HCT116 (cell line): ENCODE data around the gene S1PR3. TPM values are rescaled to one million over a fixed set of nuclear protein-coding genes. Genes with fewer than 3 reads are reported as not detected.

Source experiments
- ATAC-seq: fragments of 200-7000 bp; cut with Tn5 transposase; 2 replicates; pipeline ENCODE4 v1.9.1; 2020; ENCODE audit warnings: mild to moderate bottlenecking, moderate library complexity
- BruUV-seq: library from RNA; stranded (reverse); fragments of 400-500 nt; replicated peaks from 2 replicates; lab custom pipeline; 2021; lab: Mats Ljungman, UMichigan
- CTCF ChIA-PET: fragments of 300-600 bp; sonication (Branson Sonifier 250); formaldehyde crosslinking; loops from one replicate; lab custom pipeline; 2021; ENCODE audit warnings: antibody characterized with exemption; lab: Charles Lee
- POLR2A ChIA-PET: fragments of 300-600, 350-600 bp; sonication (Branson Sonifier 250); formaldehyde crosslinking; loops from one replicate; lab custom pipeline; 2021; ENCODE audit warnings: antibody characterized with exemption; lab: Charles Lee
- RAD21 ChIA-PET, 2 experiments: fragments of 300-600 bp; sonication (Branson Sonifier 250); formaldehyde crosslinking; loops; one replicate each; lab custom pipeline; 2023; ENCODE audit warnings: low total read pairs in 2 of 2; ENCODE audit not compliant: uncharacterized antibody in 2 of 2, unreplicated experiment in 2 of 2, low non-redundant PET in 1 of 2; lab: Charles Lee
- DNase-seq: peaks from one replicate; pipeline ENCODE4 v3.0.0-alpha.2; 2010; ENCODE audit warnings: low read depth, low spot score
- H2AFZ ChIP-seq: fragments of 200-600 bp; shearing (Covaris generic), sonication (generic); 2 replicates; pipeline ENCODE4 v1.6.1; 2017; ENCODE audit warnings: low read depth, mixed run types, mixed read lengths, antibody characterized with exemption, low read length; ENCODE audit not compliant: poor library complexity, severe bottlenecking
- H3K27ac ChIP-seq: 2 replicates; pipeline ENCODE4 v1.5.1; 2012; ENCODE audit warnings: low read depth, low read length
- H3K27me3 ChIP-seq: fragments of 200-600 bp; sonication (generic); 2 replicates; pipeline ENCODE4 v1.6.1; 2016; ENCODE audit warnings: mixed run types, low read length, mixed read lengths; ENCODE audit not compliant: insufficient read depth
- H3K36me3 ChIP-seq, 2 experiments: fragments of 200-500 bp in 1 of 2; fragments of 200-600 bp in 1 of 2; sonication (Bioruptor generic) in 1 of 2; sonication (generic) in 1 of 2; 2 replicates each; pipeline versions ENCODE4 v1.5.1 to v1.6.1; 2014 to 2016; ENCODE audit warnings: low read length in 2 of 2, inconsistent platforms in 1 of 2, mixed read lengths in 1 of 2, mixed run types in 1 of 2; ENCODE audit not compliant: insufficient read depth in 2 of 2, control insufficient read depth in 1 of 2
- H3K4me1 ChIP-seq, 2 experiments: fragments of 200-600 bp in 1 of 2; sonication (generic) in 1 of 2; 2 replicates each; pipeline versions ENCODE4 v1.5.1 to v1.6.1; 2012 to 2017; ENCODE audit warnings: low read length in 2 of 2, inconsistent platforms in 1 of 2, mild to moderate bottlenecking in 1 of 2, mixed read lengths in 1 of 2, mixed run types in 1 of 2, moderate library complexity in 1 of 2; ENCODE audit not compliant: insufficient read depth in 2 of 2, control insufficient read depth in 1 of 2
- H3K4me2 ChIP-seq: fragments of 200-600 bp; sonication (generic); 2 replicates; pipeline ENCODE4 v1.6.1; 2017; ENCODE audit warnings: mixed run types, low read length, mixed read lengths
- H3K4me3 ChIP-seq, 2 experiments: fragments of 200-600 bp in 1 of 2; sonication (generic) in 1 of 2; replicated peaks in 1 of 2; 2 replicates each; pipeline ENCODE4 v1.5.1; 2011 to 2016; ENCODE audit warnings: low read length in 2 of 2, control low read depth in 1 of 2, low read depth in 1 of 2, mild to moderate bottlenecking in 1 of 2, mixed read lengths in 1 of 2, mixed run types in 1 of 2
- H3K79me2 ChIP-seq: fragments of 200-600 bp; sonication (generic); 2 replicates; pipeline ENCODE4 v1.6.1; 2017; ENCODE audit warnings: mild to moderate bottlenecking, mixed run types, low read length, moderate library complexity, mixed read lengths; ENCODE audit not compliant: insufficient read depth
- H3K9ac ChIP-seq: fragments of 200-600 bp; sonication (generic); 2 replicates; pipeline ENCODE4 v1.6.1; 2016; ENCODE audit warnings: low read length, mixed read lengths
- H3K9me2 ChIP-seq: fragments of 200-600 bp; sonication (generic), shearing (Covaris generic); 2 replicates; pipeline ENCODE4 v1.6.1; 2017; ENCODE audit warnings: mixed run types, mild to moderate bottlenecking, moderate library complexity; ENCODE audit not compliant: insufficient read depth
- H3K9me3 ChIP-seq, 2 experiments: fragments of 200-500 bp in 1 of 2; fragments of 200-600 bp in 1 of 2; sonication (Bioruptor generic) in 1 of 2; sonication (generic) in 1 of 2; 2 replicates each; pipeline ENCODE4 v1.6.1; 2014 to 2017; ENCODE audit warnings: low read length in 2 of 2, mixed read lengths in 2 of 2, inconsistent platforms in 1 of 2, low read depth in 1 of 2, mild to moderate bottlenecking in 1 of 2, mixed run types in 1 of 2, moderate library complexity in 1 of 2; ENCODE audit not compliant: control insufficient read depth in 1 of 2, insufficient read depth in 1 of 2
- H4K20me1 ChIP-seq: fragments of 200-600 bp; sonication (generic), shearing (Covaris generic); 2 replicates; pipeline ENCODE4 v1.6.1; 2017; ENCODE audit warnings: mixed run types, mild to moderate bottlenecking, moderate library complexity; ENCODE audit not compliant: insufficient read depth
- ATF3 ChIP-seq: IDR thresholded peaks from 2 replicates; pipeline ENCODE4 v1.6.1; 2012
- CBX3 ChIP-seq: IDR thresholded peaks from 2 replicates; pipeline ENCODE4 v1.6.1; 2012; ENCODE audit warnings: low read depth
- CEBPB ChIP-seq: IDR thresholded peaks from 2 replicates; pipeline ENCODE4 v1.6.1; 2012; ENCODE audit warnings: low read depth
- ELF1 ChIP-seq: IDR thresholded peaks from 2 replicates; pipeline ENCODE4 v1.6.1; 2012; ENCODE audit warnings: low read depth, borderline replicate concordance
- POLR2AphosphoS5 ChIP-seq: IDR thresholded peaks from 2 replicates; pipeline ENCODE4 v1.6.1; 2011; ENCODE audit warnings: mild to moderate bottlenecking, low read depth, low read length, moderate library complexity
- RAD21 ChIP-seq: IDR thresholded peaks from 2 replicates; pipeline ENCODE4 v1.6.1; 2012; ENCODE audit warnings: low read depth, mild to moderate bottlenecking
- REST ChIP-seq: IDR thresholded peaks from 2 replicates; pipeline ENCODE4 v1.6.1; 2012; ENCODE audit warnings: low read depth
- SIN3A ChIP-seq: IDR thresholded peaks from 2 replicates; pipeline ENCODE4 v1.6.1; 2012; ENCODE audit warnings: low read depth
- SP1 ChIP-seq: IDR thresholded peaks from 2 replicates; pipeline ENCODE4 v1.6.1; 2012; ENCODE audit warnings: low read depth
- TCF7L2 ChIP-seq: IDR thresholded peaks from 2 replicates; pipeline ENCODE4 v1.7.0; 2011; ENCODE audit warnings: borderline replicate concordance, inconsistent platforms; ENCODE audit not compliant: insufficient read depth, insufficient read length; ENCODE audit errors: extremely low read depth
- ZBTB33 ChIP-seq: IDR thresholded peaks from 2 replicates; pipeline ENCODE4 v1.6.1; 2011; ENCODE audit warnings: mild to moderate bottlenecking, low read length, moderate library complexity; ENCODE audit not compliant: insufficient replicate concordance; ENCODE audit errors: extremely low read depth
- ZFX ChIP-seq: fragments of 450-650 bp; IDR thresholded peaks from 2 replicates; pipeline ENCODE4 v1.6.1; 2017
- ZNF274 ChIP-seq: fragments of 200-500 bp; sonication (Bioruptor generic); IDR thresholded peaks from 2 replicates; pipeline ENCODE4 v1.6.1; 2014; ENCODE audit warnings: mild to moderate bottlenecking, low read depth, low read length, inconsistent platforms
- intact Hi-C: fragments of 100-400 bp; cut with micrococcal nuclease; formaldehyde crosslinking; loops from 2 replicates; pipeline ENCODE4 v1.10.0; 2022
- total RNA-seq: library from RNA; stranded (reverse); gene quantifications from one replicate; pipeline ENCODE4 v1.2.1, GENCODE V29; 2021; ENCODE audit not compliant: unreplicated experiment

The S1PR3 gene
- total RNA-seq, 1 experiment from 2014 or later = 0.07 TPM

- no peak overlapping the region for H3K9ac ChIP-seq
- ATAC-seq = no peak
- intact Hi-C loops = no loop called here
- TF ChIP-seq ZFX (no peak), TCF7L2 (no peak), ZNF274 (no peak), REST (no peak), CBX3 (no peak), ZBTB33 (no peak), SIN3A (no peak), SP1 (no peak), RAD21 (no peak), CEBPB (no peak), POLR2AphosphoS5 (no peak), ATF3 (no peak), ELF1 (no peak)
- H3K9me2 ChIP-seq = no peaks in the 10 kb centered on the region
- no peaks in the 10 kb centered on the region for H3K36me3 ChIP-seq
- H3K4me2 ChIP-seq = no peak overlapping the region
- no TSS peak for BruUV-seq
- no peaks in the 10 kb centered on the region for H3K79me2 ChIP-seq
- H4K20me1 ChIP-seq = no peaks in the 10 kb centered on the region
- H3K27me3 ChIP-seq = no peaks in the 10 kb centered on the region
- DNase-seq = no peak
- no peak overlapping the region for H2AFZ ChIP-seq
- POLR2A ChIA-PET = no interaction called here
- RAD21 ChIA-PET = no interaction called here
- peaks cover 20 to 24% of the 10 kb centered on the region in 2 experiments; a peak in 3 of 4 replicates for H3K4me1 ChIP-seq
- no peaks in the 10 kb centered on the region for H3K9me3 ChIP-seq
- CTCF ChIA-PET = interaction anchor here (1.2 kb wide), 1 partner anchor 21 kb away, joined by 4 read pairs; no protein-coding TSS in a partner anchor
- no peak overlapping the region for H3K27ac ChIP-seq
- no peak overlapping the region for H3K4me3 ChIP-seq
These were observed 30.9 kb downstream of the S1PR3 start for GRCh38 chr9:89022001-89022759.
